GM19240 (cell line): ENCODE measurements around the gene MCU.

Experiments
- DNase-seq: peaks from one replicate; pipeline ENCODE4 v3.0.0; 2011; ENCODE audit warnings: low spot score; ENCODE audit not compliant: insufficient read length

MCU gene

DNA sequence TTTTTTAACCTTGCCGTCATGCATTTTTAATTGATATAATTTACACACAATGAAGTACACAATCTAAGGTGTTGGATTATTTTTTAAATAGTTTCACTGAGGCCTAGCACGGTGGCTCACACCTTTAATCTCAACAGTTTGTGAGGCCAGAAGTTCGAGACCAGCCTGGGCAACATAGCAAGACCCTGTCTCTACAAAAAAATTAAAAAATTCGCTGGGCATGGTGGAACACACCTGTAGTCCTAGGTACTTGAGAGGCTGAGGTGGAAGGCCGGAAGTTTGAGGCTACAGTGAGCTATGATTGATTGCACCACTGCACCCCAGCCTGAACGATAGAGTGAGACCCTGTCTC is 108.8 kb downstream of the MCU start:
- no peak for DNase-seq

DNA sequence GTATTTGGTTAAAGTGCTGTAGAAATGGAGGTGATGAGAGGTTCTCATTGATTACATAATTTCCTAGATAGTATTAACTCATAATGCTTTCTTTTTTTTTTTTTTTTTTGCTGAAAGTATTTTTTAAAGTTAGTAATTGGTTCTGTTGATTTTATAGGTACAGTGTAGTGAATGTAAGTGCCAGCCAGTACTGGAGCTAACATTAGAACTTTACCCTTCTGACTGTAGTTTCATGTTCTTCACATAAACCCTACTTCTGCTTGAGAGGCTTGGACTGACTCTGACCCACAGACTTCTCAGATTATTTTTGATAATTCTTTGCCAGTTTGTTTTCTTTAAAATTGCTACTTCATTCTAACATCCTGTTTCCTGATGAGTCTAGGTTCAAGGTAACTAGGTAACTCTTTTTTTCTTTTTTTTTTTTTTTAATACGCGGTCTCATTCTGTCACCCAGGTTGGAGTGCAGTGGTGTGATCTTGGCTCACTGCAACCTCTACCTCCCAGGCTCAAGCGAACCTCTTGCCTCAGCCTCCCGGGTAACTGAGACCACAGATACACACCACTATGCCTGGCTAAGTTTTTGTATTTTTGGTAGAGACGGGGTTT is 109.4 kb downstream of the MCU start:
- DNase-seq = no peak

GRCh38 chr10:72802332-72802731 is 110.4 kb downstream of the MCU start:
- no peak for DNase-seq

DNA sequence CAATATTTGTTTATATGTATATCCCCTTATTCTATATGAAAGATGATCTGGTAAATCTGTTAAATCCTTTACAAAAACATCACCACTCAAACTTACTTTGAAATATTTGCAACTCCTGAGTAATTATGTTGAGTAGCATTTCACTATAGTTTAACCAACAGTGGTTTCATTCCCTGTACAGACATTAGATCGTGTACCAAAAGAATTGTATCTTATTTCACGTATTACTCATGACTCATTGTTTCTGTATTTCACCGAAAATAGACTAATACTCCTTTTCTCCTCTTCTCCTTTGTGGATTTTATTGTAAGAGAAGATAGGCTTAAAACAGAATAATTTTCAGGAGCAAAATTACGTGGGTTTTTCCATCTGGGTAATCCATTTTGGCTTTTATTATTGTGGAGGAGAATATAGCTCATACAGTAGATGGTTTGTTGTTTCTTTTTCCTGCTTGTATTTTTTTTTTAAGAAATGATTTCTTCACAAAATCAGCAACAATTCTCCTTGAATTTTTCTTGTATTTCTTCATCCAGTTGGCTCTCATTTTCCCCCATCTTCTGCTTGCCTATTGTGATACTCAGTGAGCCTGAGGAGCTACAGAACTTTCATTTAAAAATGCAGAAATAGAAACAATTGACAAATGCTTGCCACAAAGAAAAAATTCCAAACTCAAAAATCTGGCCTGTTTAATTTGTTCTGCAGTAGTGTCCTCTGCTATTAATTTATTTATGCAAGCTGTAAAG is 111.0 kb downstream of the MCU start:
- no peak for DNase-seq

DNA sequence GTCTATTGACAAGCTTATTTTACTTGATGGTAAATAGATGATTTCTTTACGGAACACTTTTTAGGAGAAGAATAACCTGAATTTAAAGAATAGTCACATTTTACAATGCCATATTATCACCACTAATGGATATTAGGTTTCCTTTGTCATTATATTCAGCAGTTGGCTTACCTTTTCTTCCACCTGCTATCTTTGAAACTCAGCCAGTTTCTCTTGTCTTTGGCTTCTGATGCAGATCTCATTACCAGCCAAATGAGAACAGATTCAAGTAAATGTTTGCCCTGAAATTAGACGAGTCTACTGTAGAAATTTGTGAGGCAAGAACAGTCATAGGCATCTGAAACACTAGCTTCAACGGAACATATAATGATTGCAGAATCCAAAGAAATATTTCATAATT is 116.1 kb downstream of the MCU start:
- DNase-seq = no peak

DNA sequence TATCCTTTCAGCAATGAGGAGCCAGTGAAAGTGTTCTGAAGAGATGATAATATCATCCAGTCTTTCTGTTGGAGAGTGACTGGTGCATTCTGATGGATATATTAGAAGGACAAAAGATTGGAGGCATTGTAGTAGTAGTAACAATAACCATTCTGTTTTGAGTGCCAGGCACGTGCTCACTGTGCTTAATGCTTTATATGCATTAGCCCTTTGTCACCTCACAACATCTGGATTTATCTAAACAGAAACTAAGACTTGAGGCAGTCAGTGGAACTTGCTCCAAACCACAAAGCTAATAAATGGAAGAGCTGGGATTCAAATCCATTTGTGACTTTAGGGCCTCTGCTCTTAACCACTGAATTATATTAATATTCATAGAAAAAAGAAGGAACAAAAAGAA is 117.1 kb downstream of the MCU start:
- DNase-seq = no peak

GRCh38 chr10:72810976-72811375 is 119.0 kb downstream of the MCU start:
- no peak for DNase-seq

- no peak for DNase-seq
Observed at GRCh38 chr10:72812415-72812752, 120.4 kb downstream of the MCU start.

- no peak for DNase-seq
Observed at GRCh38 chr10:72812753-72813430, 120.9 kb downstream of the MCU start.

DNA sequence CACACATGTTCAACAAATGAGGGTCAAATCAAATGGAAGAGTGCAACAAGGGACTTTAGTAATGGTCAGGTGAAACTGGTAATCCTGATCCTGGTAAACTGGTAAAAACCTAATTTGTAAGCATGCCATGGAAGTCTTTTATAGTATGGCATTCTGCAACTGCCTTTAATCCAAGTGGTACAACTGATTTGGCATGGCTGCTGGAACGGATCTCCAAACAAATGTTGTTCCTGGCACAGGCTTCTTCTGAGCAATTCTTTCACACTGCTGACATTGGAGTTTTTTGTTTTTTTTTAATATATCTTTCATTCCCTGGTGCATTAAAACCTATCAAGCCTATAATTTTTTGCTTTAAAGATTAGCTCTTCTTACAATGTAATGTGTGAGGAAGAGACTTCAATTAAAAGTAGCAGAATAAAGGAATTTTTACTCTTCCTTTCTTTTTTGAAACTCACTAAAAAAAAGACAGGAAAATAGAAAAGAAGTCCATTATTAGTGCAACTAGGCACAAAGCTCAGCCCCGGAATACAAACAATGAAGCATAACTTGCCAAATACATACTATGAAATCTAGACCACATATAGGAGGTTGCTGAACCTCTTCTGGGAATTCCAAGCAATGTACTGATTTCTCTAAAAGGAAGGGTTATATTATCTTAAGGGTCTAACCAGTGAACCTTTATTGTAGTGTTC is 122.3 kb downstream of the MCU start:
- no peak for DNase-seq

DNA sequence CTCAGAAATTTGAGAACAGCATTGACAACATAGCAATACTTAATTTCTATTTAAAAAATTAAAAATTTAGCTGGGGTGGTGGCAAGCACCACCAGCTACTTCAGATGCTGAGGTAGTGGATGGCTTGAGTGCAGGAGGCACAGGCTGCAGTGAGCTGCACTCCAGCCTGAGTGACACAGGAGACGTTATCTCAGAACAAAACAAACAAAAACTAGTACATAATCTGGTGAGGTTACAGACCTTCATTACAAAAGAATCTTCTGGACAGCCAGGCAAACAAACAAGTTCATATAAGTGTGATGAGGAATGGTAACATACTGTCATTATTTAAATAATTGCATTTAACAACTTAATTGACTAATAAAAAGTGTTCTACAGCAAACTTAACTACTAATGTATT is 124.6 kb downstream of the MCU start:
- no peak for DNase-seq

GRCh38 chr10:72818076-72818475 is 126.1 kb downstream of the MCU start:
- DNase-seq = no peak

DNA sequence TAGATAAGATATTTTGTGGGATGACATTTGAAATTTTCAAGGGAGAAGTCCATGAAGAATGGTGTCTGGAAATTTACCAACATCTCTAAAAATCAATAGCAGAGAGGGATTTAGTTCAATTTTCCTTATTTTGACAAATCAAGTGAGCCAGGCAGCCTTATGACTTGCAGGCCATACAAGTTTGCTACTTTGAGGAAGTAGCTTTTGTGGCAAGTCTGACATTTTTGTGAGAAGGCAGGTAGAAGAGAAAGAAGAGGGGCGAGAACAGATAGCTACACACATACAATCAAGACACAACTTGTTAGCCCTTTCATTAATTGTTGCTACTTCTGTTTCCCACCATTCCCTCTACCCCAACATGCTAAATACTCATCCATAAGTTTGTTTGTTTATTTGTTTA is 127.1 kb downstream of the MCU start:
- no peak for DNase-seq

- DNase-seq = no peak
Observed at GRCh38 chr10:72821606-72822005, 129.7 kb downstream of the MCU start.

DNA sequence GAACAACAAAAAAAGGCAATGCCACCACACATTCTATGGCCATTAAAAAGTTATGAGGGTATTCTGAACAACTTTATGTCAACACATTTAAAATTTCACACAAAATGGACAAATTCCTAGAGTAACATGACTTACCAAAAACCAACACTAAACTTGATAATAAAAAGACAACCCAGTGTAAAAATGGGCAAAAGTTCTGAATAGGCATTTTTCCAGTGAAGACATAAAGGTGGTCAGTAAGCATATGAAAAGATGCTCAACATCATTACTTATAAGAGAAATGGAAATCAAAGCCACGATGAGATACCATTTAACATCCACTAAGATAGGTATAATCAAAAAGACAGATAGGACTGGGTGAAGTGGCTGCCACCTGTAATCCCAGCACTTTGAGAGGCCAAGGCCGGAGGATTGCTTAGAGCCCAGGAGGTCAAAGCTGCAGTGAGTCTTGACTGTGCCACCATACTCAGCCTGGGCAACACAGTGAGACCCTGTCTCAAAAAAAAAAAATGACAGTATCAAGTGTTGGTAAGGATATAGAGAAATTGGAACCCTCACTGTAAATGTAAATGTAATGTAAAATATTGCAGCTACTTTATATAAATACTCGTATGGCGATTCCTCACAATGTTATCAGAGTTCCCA is 130.5 kb downstream of the MCU start:
- no peak for DNase-seq

DNA sequence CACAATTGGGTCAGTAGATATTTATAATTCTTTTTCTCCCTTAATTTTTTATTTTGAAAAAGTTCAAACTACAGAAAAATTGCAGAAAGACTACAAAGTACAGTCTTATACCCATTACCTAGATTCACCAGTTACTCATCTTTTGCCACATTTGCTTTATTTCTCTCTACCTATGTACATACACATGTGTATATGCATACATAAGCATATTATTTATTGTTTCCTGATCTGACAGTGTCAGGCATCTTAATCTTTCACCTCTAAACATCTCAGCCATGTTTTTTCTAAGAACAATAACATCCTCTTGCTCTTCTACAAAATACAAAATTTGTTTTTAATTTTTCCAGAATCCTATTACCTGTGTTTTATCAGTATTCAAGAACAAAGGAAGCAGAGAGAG is 133.2 kb downstream of the MCU start:
- no peak for DNase-seq

- DNase-seq = no peak
Observed at GRCh38 chr10:72826346-72826745, 134.4 kb downstream of the MCU start.

- no peak for DNase-seq
Observed at GRCh38 chr10:72828294-72828693, 136.4 kb downstream of the MCU start.

DNA sequence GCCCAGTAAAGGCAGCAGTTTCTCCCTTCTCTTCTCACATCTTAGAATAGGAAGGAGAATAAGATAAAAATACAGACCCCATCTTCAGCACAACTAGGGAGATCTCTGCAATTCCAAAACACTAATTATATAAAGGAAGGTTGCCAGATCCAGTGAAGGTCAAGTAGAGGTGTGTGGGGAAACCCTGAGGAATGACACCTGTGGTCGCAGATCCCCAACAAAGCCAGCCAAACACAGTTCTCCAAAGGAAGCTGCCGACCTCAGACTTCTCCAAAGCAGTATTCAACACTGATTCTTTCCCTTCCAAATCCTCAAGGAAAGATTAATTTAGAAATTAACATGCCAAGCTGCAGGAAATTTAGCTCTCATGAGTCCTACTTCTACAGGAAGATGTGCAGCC is 138.7 kb downstream of the MCU start:
- no peak for DNase-seq

DNA sequence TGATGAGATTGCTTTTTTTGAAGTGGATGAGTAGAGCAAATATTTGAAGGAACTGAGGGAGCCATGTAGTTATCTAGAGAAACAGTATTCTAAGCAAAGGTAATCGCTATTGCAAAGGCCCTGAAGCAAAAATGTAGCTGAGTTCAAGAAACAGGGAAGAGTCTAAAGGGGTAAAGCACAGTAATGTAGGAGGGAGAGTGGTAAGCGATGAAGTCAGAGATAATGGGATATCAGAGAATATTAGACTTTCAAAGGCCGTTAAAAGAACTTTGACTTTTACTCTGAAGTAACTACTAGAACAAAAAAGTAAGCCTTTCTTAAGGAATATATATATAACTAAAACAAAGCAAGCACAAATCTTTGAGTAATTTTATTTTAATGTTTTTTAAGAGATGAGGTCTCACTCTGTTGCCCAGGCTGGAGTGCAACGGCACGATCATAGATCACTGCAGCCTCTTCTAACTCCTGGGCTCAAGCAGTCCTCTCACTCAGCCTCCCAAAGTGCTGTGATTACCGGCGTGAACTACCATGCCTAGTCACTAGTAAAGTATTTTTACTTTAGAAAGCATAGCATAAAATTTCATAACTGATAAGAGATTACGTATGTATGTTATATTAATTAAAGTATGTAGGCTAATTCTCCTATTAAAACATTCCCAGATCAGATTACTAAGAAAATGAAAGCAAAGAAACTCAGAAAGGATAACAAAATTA is 139.9 kb downstream of the MCU start:
- DNase-seq = no peak

- no peak for DNase-seq
Observed at GRCh38 chr10:72832701-72833100, 140.8 kb downstream of the MCU start.
